DMS114 treated with DMSO at 0.1 percent for 48 hours (cell line): ENCODE data around the gene PCDHGA5.
"Not testable (repeated sequence)": the region's sequence is repeated elsewhere in the genome, so short reads cannot be mapped to it uniquely, and the experiment has no call there.

Source experiments
- DNase-seq: peaks from one replicate; lab custom pipeline; 2025; ENCODE audit not compliant: unreplicated experiment; lab: John Stamatoyannopoulos, UW

The PCDHGA5 gene

GRCh38 chr5:141363952-141364660 is at the start of gene PCDHGA5:
PCDHGA5 (plus strand) TSS chr5:141364162; CDS start chr5:141364331, 169 bp downstream.
- DNase-seq: peak; percentile 36

- DNase-seq: not testable (repeated sequence)
Observed at GRCh38 chr5:141316963-141317362, 47.0 kb upstream of the PCDHGA5 start.

- DNase-seq: no peak
Observed at GRCh38 chr5:141319202-141319601, 44.8 kb upstream of the PCDHGA5 start.

- no peak for DNase-seq
Observed at GRCh38 chr5:141319699-141320098, 44.3 kb upstream of the PCDHGA5 start.

GRCh38 chr5:141320225-141321169 is 43.5 kb upstream of the PCDHGA5 start, which contains the start of gene TAF7:
TAF7 (minus strand) TSS chr5:141320784; CDS start chr5:141320044, 740 bp downstream.
- peak; percentile 86 for DNase-seq

GRCh38 chr5:141322261-141322660 is 41.7 kb upstream of the PCDHGA5 start:
- DNase-seq: no peak

GRCh38 chr5:141326088-141326854 is 37.7 kb upstream of the PCDHGA5 start:
- DNase-seq: peak; percentile 26

GRCh38 chr5:141328231-141328630 is 35.7 kb upstream of the PCDHGA5 start:
- no peak for DNase-seq

- DNase-seq: no peak
Observed at GRCh38 chr5:141330299-141331080, 33.5 kb upstream of the PCDHGA5 start, which contains the start of gene PCDHGA1. PCDHGA1 (plus strand) TSS chr5:141330514.

GRCh38 chr5:141332571-141332970 is 31.4 kb upstream of the PCDHGA5 start:
- DNase-seq: not testable (repeated sequence)

GRCh38 chr5:141338538-141339306 is 25.2 kb upstream of the PCDHGA5 start, which contains the start of gene PCDHGA2:
PCDHGA2 (plus strand) TSS chr5:141338760.
- DNase-seq: no peak

GRCh38 chr5:141340781-141341354 is 23.1 kb upstream of the PCDHGA5 start:
- DNase-seq: not testable (repeated sequence)

- no peak for DNase-seq
Observed at GRCh38 chr5:141342773-141343172, 21.2 kb upstream of the PCDHGA5 start.

- DNase-seq: peak; percentile 76
Observed at GRCh38 chr5:141343242-141343952, 20.6 kb upstream of the PCDHGA5 start, which contains the start of gene PCDHGA3. PCDHGA3 (plus strand) TSS chr5:141343829; CDS start chr5:141344034, 205 bp downstream.

- peak; percentile 52 for DNase-seq
Observed at GRCh38 chr5:141343953-141344463, 20.0 kb upstream of the PCDHGA5 start.

- no peak for DNase-seq
Observed at GRCh38 chr5:141345327-141345726, 18.6 kb upstream of the PCDHGA5 start.

- DNase-seq: not testable (repeated sequence)
Observed at GRCh38 chr5:141346017-141346416, 17.9 kb upstream of the PCDHGA5 start.
